Adrenal gland (tissue), 5 donors: ENCODE measurements around the gene GNAI3.

ENCODE experiments used
- POLR2A ChIP-seq, 2 donors: fragments of 450-650 bp; IDR thresholded peaks; one replicate each; pipeline ENCODE4 v1.6.1; 2017; ENCODE audit warnings: antibody characterized with exemption in 2 of 2, mild to moderate bottlenecking in 2 of 2, moderate library complexity in 1 of 2
- TF ChIP-seq, protein P1 (sequence below), 6 experiments: fragments of 450-650 bp in 4 of 6; fragments of 200-600 bp in 2 of 6; sonication (generic) in 1 of 6; IDR thresholded peaks; 1 replicate in 5 of 6; 2 replicates in 1 of 6; pipeline versions ENCODE4 v1.5.1 to v1.8.0; 2016 to 2021; ENCODE audit warnings: antibody characterized with exemption in 6 of 6, mild to moderate bottlenecking in 2 of 6, moderate library complexity in 1 of 6
- donor health status: DM: no; HTN: no; CAD: no.

- TF ChIP-seq POLR2A (IDR thresholded peaks at IDR 0.05), result no peak
- TF ChIP-seq, protein P1, sequence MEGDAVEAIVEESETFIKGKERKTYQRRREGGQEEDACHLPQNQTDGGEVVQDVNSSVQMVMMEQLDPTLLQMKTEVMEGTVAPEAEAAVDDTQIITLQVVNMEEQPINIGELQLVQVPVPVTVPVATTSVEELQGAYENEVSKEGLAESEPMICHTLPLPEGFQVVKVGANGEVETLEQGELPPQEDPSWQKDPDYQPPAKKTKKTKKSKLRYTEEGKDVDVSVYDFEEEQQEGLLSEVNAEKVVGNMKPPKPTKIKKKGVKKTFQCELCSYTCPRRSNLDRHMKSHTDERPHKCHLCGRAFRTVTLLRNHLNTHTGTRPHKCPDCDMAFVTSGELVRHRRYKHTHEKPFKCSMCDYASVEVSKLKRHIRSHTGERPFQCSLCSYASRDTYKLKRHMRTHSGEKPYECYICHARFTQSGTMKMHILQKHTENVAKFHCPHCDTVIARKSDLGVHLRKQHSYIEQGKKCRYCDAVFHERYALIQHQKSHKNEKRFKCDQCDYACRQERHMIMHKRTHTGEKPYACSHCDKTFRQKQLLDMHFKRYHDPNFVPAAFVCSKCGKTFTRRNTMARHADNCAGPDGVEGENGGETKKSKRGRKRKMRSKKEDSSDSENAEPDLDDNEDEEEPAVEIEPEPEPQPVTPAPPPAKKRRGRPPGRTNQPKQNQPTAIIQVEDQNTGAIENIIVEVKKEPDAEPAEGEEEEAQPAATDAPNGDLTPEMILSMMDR (IDR thresholded peaks at IDR 0.05), result no peak
These were observed 18.6 kb downstream of the GNAI3 start for GRCh38 chr1:109566982-109567381.
